Heart left ventricle (tissue), 16 donors: ENCODE data around the gene TTC34. TPM values are rescaled to one million over a fixed set of nuclear protein-coding genes. Genes with fewer than 3 reads are reported as not detected.

ENCODE experiments used
- ATAC-seq, 4 donors: fragments of 200-7000 bp; cut with Tn5 transposase; one replicate each; pipeline ENCODE4 v1.9.1; 2020 to 2022; ENCODE audit warnings: moderate library complexity in 4 of 4, mild to moderate bottlenecking in 3 of 4, moderate number of reproducible peaks in 1 of 4
- DNase-seq, 5 donors: peaks; one replicate each; pipeline ENCODE4 v3.0.0-alpha.2; 2020
- H3K27ac ChIP-seq, 12 donors: fragments of 200-600 bp; sonication (generic) in 4 of 12; one replicate each; pipeline versions ENCODE4 v1.5.0 to v1.8.0; 2016 to 2022; ENCODE audit warnings: mild to moderate bottlenecking in 2 of 12
- H3K27me3 ChIP-seq, 9 donors: fragments of 200-600 bp; sonication (generic) in 2 of 9; one replicate each; pipeline versions ENCODE4 v1.5.1 to v1.8.0; 2016 to 2022; ENCODE audit warnings: mild to moderate bottlenecking in 3 of 9
- H3K36me3 ChIP-seq, 9 donors: fragments of 200-600 bp; sonication (generic) in 2 of 9; one replicate each; pipeline versions ENCODE4 v1.5.0 to v1.8.0; 2018 to 2022; ENCODE audit warnings: mild to moderate bottlenecking in 2 of 9
- H3K4me1 ChIP-seq, 12 donors: fragments of 200-600 bp; sonication (generic) in 4 of 12; one replicate each; pipeline versions ENCODE4 v1.5.0 to v1.8.0; 2016 to 2022; ENCODE audit warnings: mild to moderate bottlenecking in 3 of 12
- H3K4me3 ChIP-seq, 12 donors: fragments of 200-600 bp; sonication (generic) in 4 of 12; one replicate each; pipeline versions ENCODE4 v1.5.0 to v1.8.0; 2017 to 2022; ENCODE audit warnings: mild to moderate bottlenecking in 9 of 12, moderate library complexity in 4 of 12
- H3K9me3 ChIP-seq, 12 donors: fragments of 200-600 bp; sonication (generic) in 4 of 12; one replicate each; pipeline versions ENCODE4 v1.5.0 to v1.8.0; 2016 to 2022; ENCODE audit warnings: mild to moderate bottlenecking in 1 of 12
- POLR2A ChIP-seq, 2 donors: fragments of 450-650 bp; IDR thresholded peaks; one replicate each; pipeline ENCODE4 v1.6.1; 2017; ENCODE audit warnings: antibody characterized with exemption in 2 of 2, mild to moderate bottlenecking in 2 of 2, moderate library complexity in 2 of 2
- WGBS, 4 donors: extraction: QIAGEN DNeasy Blood & Tissue Kit in 2 of 4; methylation state at CpG; one replicate each; pipeline versions ENCODE4 v1.1.5 to v1.1.7; 2013 to 2018; 5-methylcytosine and 5-hydroxymethylcytosine counted together
- intact Hi-C, 10 donors: fragments of 100-400 bp; cut with DNase I; formaldehyde crosslinking; loops; one replicate each; pipeline versions ENCODE4 v1.11.1 to v1.14.2; 2022
- polyA plus RNA-seq, 2 donors: library from polyadenylated mRNA; stranded (reverse); fragments of 200-250 nt; gene quantifications; one replicate each; pipeline ENCODE4 v1.2.3, GENCODE V29; 2013
- total RNA-seq, 9 donors: library from RNA; depleted of rRNA in 2 of 9; stranded (reverse); fragments of >200 nt in 2 of 9; fragmentation: NEBNext Ultra II Directional in 3 of 9; extraction: Animal tissue kit (Norgen Biotek cat#: 25700) in 3 of 9; gene quantifications; one replicate each; pipeline versions ENCODE4 v1.1.0 to v1.2.4, GENCODE V29; 2016 to 2023
- TF ChIP-seq, protein P1 (sequence below), 12 donors: fragments of 200-600 bp; sonication (generic) in 4 of 12; IDR thresholded peaks; one replicate each; pipeline versions ENCODE4 v1.5.0 to v1.8.0; 2018 to 2022; ENCODE audit warnings: antibody characterized with exemption in 12 of 12, mild to moderate bottlenecking in 5 of 12
- donor health status: ischemic (EF 13 %, LVEDD 7.1; RV severe dilation, severe dysfunction).
- donor health status: healthy with polysubstance abuse.
- donor health status: DM: no; HTN: yes; CAD: no.
- donor health status: DM: no; HTN: no; CAD: no.
- donor health status: ischemic (EF 25% LVEDD 6.9; RV normal size, moderate dysfunction).
- donor health status: ischemic (EF 25% LVEDD 5.7; RV mildly dilated, moderate dysfunction).
- donor health status: healthy.
- donor health status: DM: yes; HTN: yes; CAD: no.
- donor health status: ischemic (EF 35%, LVEDD 5.7; RV mildly dilated, moderate dysfunction).
- donor health status: nonischemic (EF 11% LVEDD 7.7; RV severe dilation, severe dysfunction).
- donor health status: DM: yes; HTN: yes; CAD: no.
- donor health status: PGD.
- donor health status: ischemic (EF 29% LVEDD 5.4; RV normal size, mild dysfunction).
- donor health status: nonischemic (EF 23%, LVEDD 6.1; RV moderate dilation, normal function).

TTC34 gene
- total and polyA plus RNA-seq, 11 donors, result 0.06 to 0.67 (median 0.42) TPM; not detected in 1

DNA sequence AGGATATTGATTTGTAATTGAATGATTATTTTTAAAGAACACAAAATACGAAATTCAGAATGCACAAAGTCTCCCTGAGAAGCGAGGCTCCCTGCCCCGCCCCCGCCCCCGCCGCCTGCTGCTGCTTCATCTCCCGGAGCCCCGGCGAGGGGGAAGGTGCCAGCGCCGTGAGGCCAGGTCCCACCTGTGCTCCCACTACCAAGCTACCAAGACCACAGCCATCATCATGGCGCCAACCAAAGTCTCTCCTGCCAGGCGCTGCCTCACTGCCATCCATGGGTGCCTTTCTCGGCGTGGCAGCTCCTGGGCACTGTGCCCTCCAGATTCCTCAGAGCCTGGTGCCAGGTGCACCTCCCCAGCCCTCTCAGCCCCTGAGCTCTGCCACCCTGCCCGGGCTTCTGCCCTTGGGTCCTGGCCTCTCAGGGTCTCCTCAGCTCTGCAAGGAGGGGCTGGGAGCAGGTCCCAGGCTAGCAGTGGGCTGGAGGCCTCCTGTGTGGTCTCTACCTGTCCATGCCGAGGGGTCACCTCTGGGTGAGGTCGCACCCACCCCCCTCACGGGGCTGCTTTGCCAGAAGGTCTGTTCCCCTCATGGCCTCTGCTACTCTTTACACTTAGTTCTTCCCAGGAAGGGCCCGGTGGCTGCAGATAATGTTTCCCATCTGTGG lies 29.4 kb upstream of the TTC34 start:
- Histone ChIP-seq H3K9me3 (peaks cover 0 to 16% (median 0%) of the 10 kb centered on the region in 12 donors), H3K27ac (no peak overlapping the region), H3K27me3 (peaks cover 0 to 16% (median 0%) of the 10 kb centered on the region in 9 donors), H3K4me3 (no peak overlapping the region), H3K36me3 (no peaks in the 10 kb centered on the region), H3K4me1 (no peaks in the 10 kb centered on the region)
- intact Hi-C loops, result no loop called here
- ATAC-seq, result no peak
- TF ChIP-seq POLR2A (IDR thresholded peaks at IDR 0.05), result no peak
- TF ChIP-seq, protein P1, sequence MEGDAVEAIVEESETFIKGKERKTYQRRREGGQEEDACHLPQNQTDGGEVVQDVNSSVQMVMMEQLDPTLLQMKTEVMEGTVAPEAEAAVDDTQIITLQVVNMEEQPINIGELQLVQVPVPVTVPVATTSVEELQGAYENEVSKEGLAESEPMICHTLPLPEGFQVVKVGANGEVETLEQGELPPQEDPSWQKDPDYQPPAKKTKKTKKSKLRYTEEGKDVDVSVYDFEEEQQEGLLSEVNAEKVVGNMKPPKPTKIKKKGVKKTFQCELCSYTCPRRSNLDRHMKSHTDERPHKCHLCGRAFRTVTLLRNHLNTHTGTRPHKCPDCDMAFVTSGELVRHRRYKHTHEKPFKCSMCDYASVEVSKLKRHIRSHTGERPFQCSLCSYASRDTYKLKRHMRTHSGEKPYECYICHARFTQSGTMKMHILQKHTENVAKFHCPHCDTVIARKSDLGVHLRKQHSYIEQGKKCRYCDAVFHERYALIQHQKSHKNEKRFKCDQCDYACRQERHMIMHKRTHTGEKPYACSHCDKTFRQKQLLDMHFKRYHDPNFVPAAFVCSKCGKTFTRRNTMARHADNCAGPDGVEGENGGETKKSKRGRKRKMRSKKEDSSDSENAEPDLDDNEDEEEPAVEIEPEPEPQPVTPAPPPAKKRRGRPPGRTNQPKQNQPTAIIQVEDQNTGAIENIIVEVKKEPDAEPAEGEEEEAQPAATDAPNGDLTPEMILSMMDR (IDR thresholded peaks at IDR 0.05), result no peak
- 86 to 90% (median 88%) methylated on average over 16 to 20 of the region's 20 CpGs for WGBS, 4 donors
- peak in 1 of 5 donors; percentile 13 for DNase-seq

DNA sequence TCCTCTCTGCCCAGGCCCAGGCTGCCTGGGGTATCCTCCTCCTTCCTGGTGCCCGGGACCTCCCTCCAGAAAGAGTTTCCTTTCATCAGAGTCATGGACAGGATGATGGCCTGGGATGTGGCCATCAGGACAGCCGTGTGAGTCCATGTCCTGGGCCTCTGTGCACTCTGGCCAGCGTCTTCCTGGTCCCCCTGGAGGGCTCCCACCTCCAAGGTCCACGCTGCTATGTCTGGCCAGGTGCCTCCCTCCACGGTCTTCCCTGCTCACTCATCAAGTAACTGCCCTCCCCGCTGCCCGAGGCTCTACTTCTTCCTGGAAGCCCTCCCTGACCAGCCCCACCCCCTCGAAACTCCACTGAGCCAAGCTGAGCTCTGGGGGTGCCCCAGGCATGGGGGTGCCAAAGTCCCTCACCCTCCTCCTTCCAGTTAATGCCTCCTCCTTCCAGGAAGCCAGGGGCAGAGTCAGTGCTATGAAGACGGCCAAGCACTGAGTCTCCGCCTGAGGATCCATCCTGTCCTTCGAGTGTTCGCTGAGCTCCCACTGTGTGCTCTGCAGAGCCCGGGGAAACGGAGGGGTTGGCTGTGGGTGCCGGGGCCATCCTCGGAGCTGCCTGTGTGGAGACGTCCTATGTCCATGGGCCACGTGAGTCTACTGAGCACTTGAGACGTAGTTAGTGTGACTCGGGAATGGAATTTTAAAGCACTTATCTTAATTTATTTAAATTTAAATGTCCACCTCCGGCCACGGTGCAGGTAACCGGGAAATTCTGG lies 28.5 kb upstream of the TTC34 start:
- Histone ChIP-seq H3K27me3 (peaks cover 0 to 16% (median 0%) of the 10 kb centered on the region in 9 donors), H3K4me1 (no peaks in the 10 kb centered on the region), H3K4me3 (no peak overlapping the region), H3K36me3 (no peaks in the 10 kb centered on the region), H3K9me3 (peaks cover 0 to 16% (median 0%) of the 10 kb centered on the region in 12 donors), H3K27ac (no peak overlapping the region)
- TF ChIP-seq, protein P1 (IDR thresholded peaks at IDR 0.05), result no peak
- no peak for TF ChIP-seq POLR2A (IDR thresholded peaks at IDR 0.05)
- DNase-seq (no peak), ATAC-seq (no peak)
- 78 to 82% (median 82%) methylated on average over 23 of the region's 23 CpGs for WGBS, 4 donors
- intact Hi-C loops, result loop anchor here in 2 of 10 donors (10.0 kb wide), 1 partner anchor 595 kb away; no protein-coding TSS in a partner anchor

DNA sequence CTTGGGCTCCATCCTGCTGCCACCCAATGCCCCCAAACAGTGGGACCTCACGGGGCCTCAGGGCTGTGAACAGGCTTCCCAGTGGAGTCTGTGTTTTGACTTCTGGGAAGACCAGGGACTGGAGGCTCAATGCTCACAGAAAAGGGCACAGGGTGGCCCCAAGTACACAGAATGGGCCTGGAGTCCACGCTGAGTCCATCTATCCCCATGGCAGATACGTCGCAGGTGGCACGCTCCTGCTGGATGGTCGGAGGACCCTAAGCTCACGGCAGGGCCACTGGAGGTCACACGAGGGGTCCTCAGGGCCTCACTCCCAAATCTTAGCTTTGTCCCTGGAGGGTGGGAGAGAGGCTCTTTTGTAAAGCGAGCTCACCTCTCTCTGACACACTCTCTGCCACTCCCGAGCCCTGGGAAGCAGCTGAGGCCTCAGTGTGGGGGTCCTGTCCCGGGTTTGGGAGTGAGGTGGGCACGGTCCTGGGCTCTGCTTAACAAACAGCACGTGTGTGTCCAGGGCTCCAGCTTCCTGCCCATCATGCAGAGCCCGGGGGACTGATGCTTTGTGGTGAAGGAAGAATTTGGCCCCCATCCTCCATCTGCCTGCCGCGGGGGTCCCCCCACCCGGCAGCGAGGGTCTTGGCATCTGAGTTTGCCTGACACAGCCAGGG lies 27.2 kb upstream of the TTC34 start:
- Histone ChIP-seq H3K27ac (no peak overlapping the region), H3K4me3 (no peak overlapping the region), H3K4me1 (no peaks in the 10 kb centered on the region), H3K36me3 (no peaks in the 10 kb centered on the region), H3K27me3 (peaks cover 0 to 21% (median 0%) of the 10 kb centered on the region in 9 donors), H3K9me3 (peaks cover 0 to 16% (median 0%) of the 10 kb centered on the region in 12 donors)
- intact Hi-C loops, result loop anchor here in 2 of 10 donors (10.0 kb wide), 1 partner anchor 596 kb away; no protein-coding TSS in a partner anchor
- no peak for DNase-seq
- 81 to 87% (median 82%) methylated on average over 17 to 18 of the region's 18 CpGs for WGBS, 4 donors
- TF ChIP-seq, protein P1 (IDR thresholded peaks at IDR 0.05), result no peak
- no peak for TF ChIP-seq POLR2A (IDR thresholded peaks at IDR 0.05)
- no peak for ATAC-seq
